DMS53 treated with DMSO at 0.1 percent for 48 hours (cell line): ENCODE measurements around the gene ESF1.
"Not testable (repeated sequence)": the region's sequence is repeated elsewhere in the genome, so short reads cannot be mapped to it uniquely, and the experiment has no call there.

ENCODE experiments used
- DNase-seq: peaks from one replicate; lab custom pipeline; 2025; ENCODE audit not compliant: unreplicated experiment; lab: John Stamatoyannopoulos, UW

Gene ESF1

DNA sequence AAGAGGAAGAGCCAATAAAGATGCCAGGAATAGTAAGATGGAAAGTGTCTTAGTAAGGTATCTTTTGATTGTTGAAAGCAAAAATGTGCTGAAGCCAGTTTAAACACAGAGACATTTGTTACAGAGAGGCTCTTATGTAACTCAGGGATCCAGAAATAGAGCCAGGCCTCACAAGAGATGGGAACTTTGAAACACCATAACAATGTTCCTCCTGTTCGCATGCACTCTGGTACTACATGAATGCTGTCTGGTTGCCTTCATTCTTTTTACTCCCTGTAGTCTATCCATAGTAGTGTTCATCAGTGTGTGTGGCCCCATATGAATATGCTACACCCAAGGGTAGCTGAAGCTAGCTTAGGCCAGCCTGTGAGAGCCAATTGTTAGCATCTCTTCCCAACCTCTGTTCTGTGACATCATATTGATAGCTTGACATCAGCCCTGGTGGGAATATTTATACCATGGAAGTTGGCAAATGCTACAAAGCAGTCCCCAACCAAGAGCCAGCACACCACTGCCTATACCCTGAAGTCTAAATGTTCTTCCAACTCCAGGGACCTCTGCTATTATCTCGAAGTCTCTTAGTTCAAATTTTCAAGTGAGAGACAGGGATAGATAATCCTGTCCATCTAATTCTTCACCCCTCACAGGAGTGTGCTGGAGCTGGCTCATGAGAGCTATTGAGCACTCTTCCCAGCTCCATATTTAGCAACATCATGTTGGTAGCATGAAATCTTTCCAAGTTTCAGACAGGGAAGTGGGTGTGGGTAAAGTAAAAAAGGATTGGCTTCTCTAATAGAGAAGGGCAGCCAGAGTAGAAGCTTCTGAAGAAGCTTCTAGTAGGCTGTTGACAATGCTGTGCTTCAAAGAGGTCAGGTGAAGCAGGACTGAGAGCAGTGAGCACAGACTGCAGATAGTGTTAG is 7.1 kb upstream of the ESF1 start:
- no peak for DNase-seq

GRCh38 chr20:13790708-13791107 is 6.0 kb upstream of the ESF1 start:
- no peak for DNase-seq

GRCh38 chr20:13788167-13788834 is 3.6 kb upstream of the ESF1 start:
- DNase-seq = peak; percentile 48

DNA sequence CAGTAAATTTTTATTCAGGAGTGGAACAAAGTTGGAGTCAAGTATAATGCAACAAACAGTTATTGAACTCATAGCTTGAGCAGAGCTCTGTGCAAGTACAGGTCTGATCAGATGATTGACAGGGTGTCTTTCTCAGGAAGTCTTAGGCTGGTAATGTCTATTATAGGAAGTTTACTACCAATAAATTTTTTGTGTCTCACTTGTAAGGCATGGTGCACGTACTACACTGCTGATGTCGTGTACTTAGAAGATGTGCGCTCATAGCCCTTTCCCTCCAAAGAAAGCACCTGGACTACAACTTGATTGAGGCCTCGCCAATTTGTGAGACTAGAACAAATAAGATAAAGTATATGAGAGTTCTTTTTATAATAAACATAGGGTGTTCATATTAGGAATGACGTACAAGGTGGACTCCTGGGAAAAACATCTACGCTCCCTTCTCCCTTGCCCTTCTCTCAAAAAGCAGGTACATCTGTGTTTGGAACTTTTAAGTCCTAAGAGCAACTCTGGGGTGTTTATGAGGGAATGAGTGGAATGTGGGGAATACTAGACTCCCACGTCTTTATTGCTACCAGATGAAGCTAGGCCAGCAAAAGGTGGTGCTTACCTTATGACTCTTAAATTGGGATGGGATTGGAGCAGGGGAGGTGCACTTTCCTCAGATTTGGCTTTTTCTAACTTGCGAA is 1.6 kb upstream of the ESF1 start:
- no peak for DNase-seq

GRCh38 chr20:13784271-13784892 is 337 bp downstream of the ESF1 start:
- no peak for DNase-seq

DNA sequence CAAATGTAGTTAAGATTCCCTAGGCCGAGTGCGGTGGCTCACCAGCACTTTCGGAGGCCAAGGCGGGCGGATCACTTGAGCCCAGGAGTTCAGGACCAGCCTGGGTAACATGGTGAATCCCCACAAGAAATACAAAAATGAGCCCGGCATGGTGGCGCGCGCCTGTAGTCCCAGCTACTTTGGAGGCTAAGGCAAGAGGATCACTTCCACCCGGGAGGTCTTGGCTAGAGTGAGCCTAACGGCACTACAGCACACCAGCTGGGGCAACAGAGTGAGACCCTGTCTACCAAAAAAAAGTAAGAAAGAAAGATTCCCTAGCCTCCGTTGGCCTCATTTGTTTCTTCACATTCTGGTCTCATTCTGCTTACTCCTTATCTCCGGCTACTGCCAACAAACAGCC is 1.2 kb downstream of the ESF1 start:
- no peak for DNase-seq

- DNase-seq = no peak
These were observed 5.9 kb downstream of the ESF1 start for GRCh38 chr20:13778827-13779226.

GRCh38 chr20:13777171-13777601 is 7.5 kb downstream of the ESF1 start:
- no peak for DNase-seq

DNA sequence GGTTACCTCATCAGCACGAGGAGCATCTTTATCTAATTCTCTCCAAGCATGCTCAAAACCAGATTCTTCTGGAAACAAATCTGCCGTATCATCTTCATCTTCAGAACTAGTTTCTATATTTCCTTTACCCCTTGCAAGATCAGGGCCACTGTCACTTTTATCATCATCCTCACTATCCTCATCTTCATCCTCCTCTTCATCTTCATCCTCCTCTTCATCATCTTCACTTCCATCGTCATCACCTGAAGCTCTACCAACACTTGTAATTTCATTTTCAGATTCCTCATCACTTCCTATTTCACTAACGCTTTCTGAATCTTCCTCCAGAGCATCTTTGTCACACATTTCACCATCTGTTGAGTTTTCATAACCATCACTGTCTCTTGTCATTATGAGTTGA is 8.9 kb downstream of the ESF1 start:
- DNase-seq = no peak

GRCh38 chr20:13772529-13772928 is 12.2 kb downstream of the ESF1 start:
- no peak for DNase-seq

DNA sequence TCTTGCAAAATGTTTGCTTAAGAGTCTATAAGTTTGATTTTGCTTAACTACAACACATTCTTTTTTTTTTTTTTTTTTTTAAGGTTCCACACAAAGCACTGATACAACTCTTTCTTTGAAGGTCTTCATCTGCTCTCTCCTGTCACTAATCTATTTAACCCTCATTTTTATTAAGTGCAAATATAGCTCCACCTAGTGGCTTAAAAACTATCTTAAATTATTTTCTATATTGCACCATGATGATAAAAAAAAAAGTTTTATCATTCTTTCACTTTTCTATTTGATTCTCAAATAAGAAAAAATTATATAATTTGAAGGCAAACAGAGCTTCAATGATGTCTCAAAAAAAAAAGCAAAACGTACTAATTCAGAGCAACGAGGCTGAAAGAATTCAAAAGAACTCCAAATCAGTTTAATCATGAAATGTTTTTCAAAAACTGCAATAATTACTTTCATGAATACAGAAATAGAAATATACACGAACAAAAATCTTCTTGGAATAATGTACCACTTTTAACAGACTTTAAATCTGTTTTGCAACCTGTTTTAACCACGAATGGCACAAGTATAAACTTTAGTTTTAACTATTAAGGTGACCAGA is 12.8 kb downstream of the ESF1 start:
- DNase-seq = peak; percentile 39

GRCh38 chr20:13770141-13770540 is 14.6 kb downstream of the ESF1 start:
- DNase-seq = no peak

GRCh38 chr20:13765868-13766416 is 18.8 kb downstream of the ESF1 start:
- no peak for DNase-seq

- no peak for DNase-seq
These were observed 19.4 kb downstream of the ESF1 start for GRCh38 chr20:13765299-13765698.

DNA sequence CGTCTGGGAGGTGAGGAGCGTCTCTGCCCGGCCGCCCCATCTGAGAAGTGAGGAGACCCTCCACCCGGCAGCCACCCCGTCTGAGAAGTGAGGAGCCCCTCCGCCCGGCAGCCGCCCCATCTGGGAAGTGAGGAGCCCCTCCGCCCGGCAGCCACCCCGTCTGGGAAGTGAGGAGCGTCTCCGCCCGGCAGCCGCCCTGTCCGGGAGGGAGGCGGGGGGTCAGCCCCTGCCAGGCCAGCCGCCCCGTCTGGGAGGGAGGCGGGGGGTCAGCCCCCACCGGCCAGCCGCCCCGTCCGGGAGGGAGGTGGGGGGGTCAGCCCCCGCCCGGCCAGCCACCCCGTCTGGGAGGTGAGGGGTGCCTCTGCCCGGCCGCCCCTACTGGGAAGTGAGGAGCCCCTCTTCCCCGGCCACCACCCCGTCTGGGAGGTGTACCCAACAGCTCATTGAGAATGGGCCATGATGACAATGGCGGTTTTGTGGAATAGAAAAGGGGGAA is 24.2 kb downstream of the ESF1 start:
- DNase-seq = not testable (repeated sequence)

GRCh38 chr20:13758884-13759283 is 25.8 kb downstream of the ESF1 start:
- no peak for DNase-seq

- DNase-seq = no peak
These were observed 28.2 kb downstream of the ESF1 start for GRCh38 chr20:13756551-13756950.

DNA sequence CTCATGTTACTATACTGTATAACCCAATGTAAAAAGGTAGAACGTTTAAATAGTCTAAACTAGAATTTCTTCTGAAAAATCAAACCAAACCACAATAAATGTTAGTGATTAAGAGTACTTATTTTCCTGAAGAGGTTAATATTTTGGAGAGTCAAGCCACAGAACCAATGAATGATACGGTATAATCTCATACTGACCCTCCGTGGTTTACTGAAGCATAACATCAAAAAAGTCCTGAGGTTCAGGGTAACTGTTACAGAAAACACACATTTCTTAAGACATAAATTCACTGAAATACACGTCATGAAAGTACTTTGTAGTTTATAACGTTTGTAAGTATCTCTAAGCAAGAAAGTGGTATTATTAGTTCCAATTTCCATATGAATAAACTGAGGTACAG is 28.9 kb downstream of the ESF1 start:
- DNase-seq = no peak

DNA sequence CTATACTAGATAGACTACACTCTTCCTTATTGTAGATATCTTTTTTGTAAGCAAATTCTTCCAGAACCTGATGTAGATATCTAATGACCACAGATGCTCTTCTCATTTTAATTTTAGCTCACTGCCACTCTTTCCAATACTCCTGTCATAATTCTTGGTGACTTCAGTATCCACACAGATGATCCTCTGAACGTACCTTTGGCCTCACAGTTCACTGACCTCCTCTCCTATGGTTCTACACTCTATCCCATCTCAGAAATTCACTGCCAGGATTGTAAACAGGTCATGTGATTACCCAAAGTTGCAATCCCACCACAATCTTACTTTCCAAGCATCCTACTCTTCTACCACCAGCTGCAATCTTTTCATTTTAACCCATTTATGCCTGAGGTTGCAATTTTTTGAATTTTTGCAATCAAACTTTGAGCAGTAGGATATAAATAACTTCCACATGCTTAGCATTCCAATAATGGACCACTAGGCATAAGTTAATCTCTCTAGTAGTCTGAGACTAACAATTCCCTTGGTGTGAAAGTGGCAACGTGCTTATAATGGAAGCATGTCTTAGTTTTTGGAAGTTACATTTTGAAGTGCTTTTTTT is 31.2 kb downstream of the ESF1 start:
- DNase-seq = no peak

- DNase-seq = no peak
These were observed 34.9 kb downstream of the ESF1 start for GRCh38 chr20:13749811-13750210.
